SK-N-SH (cell line): ENCODE results near the gene CDX1. TPM values are rescaled to one million over a fixed set of nuclear protein-coding genes. Genes with fewer than 3 reads are reported as not detected.

Source experiments
- CTCF ChIA-PET: fragments of 300-600, 350-600 bp; formaldehyde crosslinking; extraction: SDS; loops from one replicate; lab custom pipeline; 2021; lab: Yijun Ruan, JAX
- POLR2A ChIA-PET: fragments of 350-600 bp; sonication (Branson Sonifier 250); formaldehyde crosslinking; extraction: SDS; loops from one replicate; lab custom pipeline; 2020; ENCODE audit warnings: antibody characterized with exemption, inconsistent platforms; lab: Yijun Ruan, JAX
- DNase-seq: peaks from one replicate; pipeline ENCODE4 v3.0.0; 2012
- H2AFZ ChIP-seq: fragments of 200-600 bp; sonication (generic); 2 replicates; pipeline ENCODE4 v1.8.1; 2016; ENCODE audit warnings: antibody characterized with exemption, mild to moderate bottlenecking, low read depth
- H3F3A ChIP-seq: fragments of 200-600 bp; sonication (generic); replicated peaks from 2 replicates; pipeline ENCODE3; 2016; ENCODE audit warnings: antibody characterized with exemption, mild to moderate bottlenecking; ENCODE audit not compliant: insufficient read depth
- H3K27ac ChIP-seq, 2 experiments: fragments of 200-500 bp in 1 of 2; fragments of 200-600 bp in 1 of 2; sonication (Bioruptor generic) in 1 of 2; sonication (generic), shearing (Covaris generic) in 1 of 2; 2 replicates each; pipeline versions ENCODE4 v1.5.1 to v1.6.1; 2014 to 2016; ENCODE audit warnings: low read depth in 2 of 2, inconsistent platforms in 1 of 2, low read length in 1 of 2, mild to moderate bottlenecking in 1 of 2, mixed read lengths in 1 of 2
- H3K27me3 ChIP-seq: fragments of 200-600 bp; sonication (generic), shearing (Covaris generic); 2 replicates; pipeline ENCODE4 v1.6.1; 2016; ENCODE audit warnings: mixed run types; ENCODE audit not compliant: insufficient read depth
- H3K36me3 ChIP-seq, 2 experiments: fragments of 200-500 bp in 1 of 2; fragments of 200-600 bp in 1 of 2; sonication (Bioruptor generic) in 1 of 2; sonication (generic) in 1 of 2; replicated peaks in 1 of 2; 2 replicates each; pipeline versions ENCODE3 to v1.5.1; 2014 to 2016; ENCODE audit warnings: low read length in 1 of 2, mild to moderate bottlenecking in 1 of 2; ENCODE audit not compliant: insufficient read depth in 2 of 2, control insufficient read depth in 1 of 2
- H3K4me1 ChIP-seq, 2 experiments: fragments of 200-500 bp in 1 of 2; fragments of 200-600 bp in 1 of 2; sonication (Bioruptor generic) in 1 of 2; sonication (generic), shearing (Covaris generic) in 1 of 2; 2 replicates each; pipeline versions ENCODE4 v1.5.1 to v1.6.1; 2014 to 2016; ENCODE audit warnings: low read depth in 1 of 2, low read length in 1 of 2, mixed run types in 1 of 2; ENCODE audit not compliant: insufficient read depth in 2 of 2, control insufficient read depth in 1 of 2
- H3K4me2 ChIP-seq: fragments of 200-600 bp; sonication (generic), shearing (Covaris generic); 2 replicates; pipeline ENCODE4 v1.6.1; 2017; ENCODE audit warnings: mixed run types
- H3K4me3 ChIP-seq, 2 experiments: fragments of 200-500 bp in 1 of 2; fragments of 200-600 bp in 1 of 2; sonication (Bioruptor generic) in 1 of 2; sonication (generic), shearing (Covaris generic) in 1 of 2; 2 replicates each; pipeline versions ENCODE4 v1.5.1 to v1.8.1; 2014 to 2016; ENCODE audit warnings: low read depth in 2 of 2, inconsistent platforms in 1 of 2, low read length in 1 of 2, mild to moderate bottlenecking in 1 of 2, mixed read lengths in 1 of 2, moderate library complexity in 1 of 2
- H3K79me2 ChIP-seq: fragments of 200-600 bp; sonication (generic); 2 replicates; pipeline ENCODE4 v1.8.1; 2017; ENCODE audit warnings: mild to moderate bottlenecking; ENCODE audit not compliant: insufficient read depth
- H3K9ac ChIP-seq: fragments of 200-600 bp; sonication (generic); 2 replicates; pipeline ENCODE4 v1.6.1; 2017; ENCODE audit warnings: mixed run types
- H3K9me2 ChIP-seq: fragments of 200-600 bp; sonication (generic); 2 replicates; pipeline ENCODE4 v1.6.1; 2017; ENCODE audit warnings: mixed run types
- H3K9me3 ChIP-seq: fragments of 200-600 bp; sonication (generic); 2 replicates; pipeline ENCODE4 v1.6.1; 2017; ENCODE audit warnings: mixed run types, mild to moderate bottlenecking, moderate library complexity
- H4K20me1 ChIP-seq: fragments of 200-600 bp; sonication (generic); 2 replicates; pipeline ENCODE4 v1.6.1; 2017; ENCODE audit warnings: mild to moderate bottlenecking, mixed run types; ENCODE audit not compliant: insufficient read depth
- CHD2 ChIP-seq: fragments of 150-350 bp; IDR thresholded peaks from 2 replicates; pipeline ENCODE4 v1.6.1; 2018; ENCODE audit warnings: low read length; ENCODE audit not compliant: partially characterized antibody
- ELF1 ChIP-seq: IDR thresholded peaks from 2 replicates; pipeline ENCODE4 v1.4.0; 2012
- EP300 ChIP-seq, 2 experiments: IDR thresholded peaks; 2 replicates each; pipeline versions ENCODE4 v1.4.0 to v1.6.1; 2012; ENCODE audit warnings: borderline replicate concordance in 1 of 2, low read depth in 1 of 2, low read length in 1 of 2
- FOSL2 ChIP-seq: IDR thresholded peaks from 2 replicates; pipeline ENCODE4 v1.4.0; 2012; ENCODE audit warnings: low read depth, mild to moderate bottlenecking, moderate library complexity, borderline replicate concordance
- FOXJ3 ChIP-seq: sonication (generic); formaldehyde crosslinking; IDR thresholded peaks from 2 replicates; pipeline ENCODE4 v1.5.1; 2020; ENCODE audit warnings: mild to moderate bottlenecking, missing genetic modification reagents
- MEF2A ChIP-seq: IDR thresholded peaks from 2 replicates; pipeline ENCODE4 v1.4.0; 2012; ENCODE audit warnings: low read depth, borderline replicate concordance
- NRF1 ChIP-seq: IDR thresholded peaks from 2 replicates; pipeline ENCODE4 v1.6.1; 2012; ENCODE audit warnings: low read depth, mild to moderate bottlenecking, low read length
- RAD21 ChIP-seq: IDR thresholded peaks from 2 replicates; pipeline ENCODE4 v1.6.1; 2012; ENCODE audit warnings: mild to moderate bottlenecking, low read length
- RXRA ChIP-seq: IDR thresholded peaks from 2 replicates; pipeline ENCODE4 v1.4.0; 2012; ENCODE audit warnings: low read depth, mild to moderate bottlenecking, borderline replicate concordance
- SIN3A ChIP-seq: IDR thresholded peaks from 2 replicates; pipeline ENCODE4 v1.6.1; 2012; ENCODE audit warnings: low read depth, mild to moderate bottlenecking, low read length, moderate library complexity, borderline replicate concordance
- SMC3 ChIP-seq: IDR thresholded peaks from 2 replicates; pipeline ENCODE4 v1.6.1; 2012; ENCODE audit warnings: low read depth, low read length, improper control_type of control experiment
- TCF12 ChIP-seq: IDR thresholded peaks from 2 replicates; pipeline ENCODE4 v1.4.0; 2012
- WGBS: methylation state at CpG from one replicate; pipeline ENCODE4 v1.1.6; 2017; ENCODE audit warnings: low lambda C conversion rate; 5-methylcytosine and 5-hydroxymethylcytosine counted together
- polyA plus RNA-seq, 3 experiments: library from polyadenylated mRNA; depleted of rRNA; stranded (reverse); fragments of >200 nt; gene quantifications; 2 replicates each; pipeline ENCODE4 v1.2.3, GENCODE V29; 2012
- TF ChIP-seq, protein P1 (sequence below): fragments of 150-350 bp; IDR thresholded peaks from 2 replicates; pipeline ENCODE4 v1.6.1; 2016; ENCODE audit warnings: mild to moderate bottlenecking, low read depth, low read length
- TF ChIP-seq, protein P2 (sequence below): IDR thresholded peaks from 2 replicates; pipeline ENCODE4 v1.4.0; 2012; ENCODE audit warnings: low read depth, borderline replicate concordance
- TF ChIP-seq, protein P3 (sequence below): IDR thresholded peaks from 2 replicates; pipeline ENCODE4; 2012

Gene CDX1
- polyA plus RNA-seq, 1 of the 3 experiments (the other 2 are of a cell fraction), result 0.23 TPM

DNA sequence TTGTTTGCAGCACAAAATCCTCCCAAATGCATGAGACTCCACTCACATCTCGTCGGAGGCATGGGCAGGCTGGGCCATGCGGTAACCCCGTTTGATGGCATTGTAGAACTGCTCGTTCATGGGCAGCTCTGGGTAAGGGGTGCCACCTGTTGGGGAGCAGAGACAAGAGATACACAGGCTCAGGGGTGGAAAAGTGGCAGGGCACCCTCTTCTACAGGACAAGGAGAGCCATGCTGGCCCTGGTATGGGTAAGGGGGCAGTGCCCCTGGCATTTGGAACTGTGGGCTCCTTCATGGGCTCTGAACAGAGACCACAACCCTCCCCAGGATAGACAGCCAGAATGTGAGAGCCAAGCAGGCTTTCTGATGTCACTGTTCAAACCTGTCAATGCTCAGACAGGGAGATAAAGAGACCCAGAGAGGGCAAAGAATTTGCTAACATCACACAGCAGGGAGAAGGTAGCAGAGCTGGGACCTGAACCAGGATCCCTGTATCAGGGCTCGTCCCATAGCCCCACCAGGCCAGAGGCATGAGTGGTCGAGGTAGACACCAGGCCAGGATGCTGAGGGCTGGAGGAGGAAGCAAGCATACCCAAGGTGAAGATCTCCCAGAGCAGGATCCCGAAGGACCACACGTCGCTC, 47.0 kb upstream of the CDX1 start:
- Histone ChIP-seq H3K36me3 (peaks cover 2 to 84% of the 10 kb centered on the region in 2 experiments), H3K4me2 (no peak overlapping the region), H3F3A (no peaks in the 10 kb centered on the region), H2AFZ (no peak overlapping the region), H3K4me1 (peaks cover 0 to 11% of the 10 kb centered on the region in 2 experiments; a peak in 1 of 4 replicates), H3K9ac (no peak overlapping the region), H3K9me2 (no peaks in the 10 kb centered on the region), H3K27ac (no peak overlapping the region), H4K20me1 (no peaks in the 10 kb centered on the region), H3K79me2 (no peaks in the 10 kb centered on the region), H3K4me3 (no peak overlapping the region), H3K27me3 (no peaks in the 10 kb centered on the region), H3K9me3 (no peaks in the 10 kb centered on the region)
- no peak for DNase-seq
- ChIA-PET POLR2A (no interaction called here), CTCF (interaction anchor here (0.8 to 2.0 kb wide), 4 partner anchors 8 to 99 kb away, joined by 3 to 8 read pairs (median 6); no protein-coding TSS in a partner anchor)
- 91% methylated on average over 10 of the region's 10 CpGs for WGBS
- 0 out of 2 replicates have a peak, but pooled peaks have one; percentile 6 for TF ChIP-seq RAD21
- TF ChIP-seq, protein P1, sequence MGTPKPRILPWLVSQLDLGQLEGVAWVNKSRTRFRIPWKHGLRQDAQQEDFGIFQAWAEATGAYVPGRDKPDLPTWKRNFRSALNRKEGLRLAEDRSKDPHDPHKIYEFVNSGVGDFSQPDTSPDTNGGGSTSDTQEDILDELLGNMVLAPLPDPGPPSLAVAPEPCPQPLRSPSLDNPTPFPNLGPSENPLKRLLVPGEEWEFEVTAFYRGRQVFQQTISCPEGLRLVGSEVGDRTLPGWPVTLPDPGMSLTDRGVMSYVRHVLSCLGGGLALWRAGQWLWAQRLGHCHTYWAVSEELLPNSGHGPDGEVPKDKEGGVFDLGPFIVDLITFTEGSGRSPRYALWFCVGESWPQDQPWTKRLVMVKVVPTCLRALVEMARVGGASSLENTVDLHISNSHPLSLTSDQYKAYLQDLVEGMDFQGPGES, result no peak

DNA sequence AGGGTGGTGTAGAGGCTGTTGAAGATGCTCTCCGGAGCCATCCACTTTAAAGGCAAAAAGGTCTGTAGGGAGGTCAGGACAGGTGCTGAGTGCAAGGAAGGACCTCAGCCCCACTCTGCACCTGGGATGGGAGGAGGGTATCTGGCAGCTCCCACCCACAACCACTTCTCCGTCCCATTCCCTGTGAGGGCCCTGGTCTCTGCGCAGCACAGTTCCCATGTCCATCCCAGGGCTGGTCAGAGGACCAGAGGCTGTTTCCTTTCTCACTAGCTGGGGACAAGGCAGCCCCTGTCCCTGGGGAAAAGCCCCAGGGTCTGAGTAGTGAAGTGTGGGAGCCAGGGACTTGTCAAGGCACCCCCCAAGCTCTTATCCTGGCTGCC, 46.5 kb upstream of the CDX1 start:
- H3K36me3 ChIP-seq, result peaks cover 2 to 81% of the 10 kb centered on the region in 2 experiments
- no peak overlapping the region for H3K4me2 ChIP-seq
- no peak overlapping the region for H3K9ac ChIP-seq
- H3F3A ChIP-seq, result no peaks in the 10 kb centered on the region
- no peaks in the 10 kb centered on the region for H3K27me3 ChIP-seq
- peaks cover 0 to 6% of the 10 kb centered on the region in 2 experiments; a peak in 1 of 4 replicates for H3K4me1 ChIP-seq
- H3K9me3 ChIP-seq, result no peaks in the 10 kb centered on the region
- H3K27ac ChIP-seq, result no peak overlapping the region
- DNase-seq, result no peak
- no peaks in the 10 kb centered on the region for H3K79me2 ChIP-seq
- TF ChIP-seq ELF1 (no peak), FOXJ3 (CRISPR knock-in tag) (no peak), CHD2 (no peak), TCF12 (no peak), RAD21 (no peak), FOSL2 (no peak), NRF1 (no peak), SIN3A (no peak), RXRA (no peak), EP300 (IDR thresholded peaks at IDR 0.05; ENCODE audit: borderline replicate concordance in 1 of 2, low read depth in 1 of 2, low read length in 1 of 2) (no peak), SMC3 (no peak), MEF2A (no peak)
- TF ChIP-seq, protein P2, sequence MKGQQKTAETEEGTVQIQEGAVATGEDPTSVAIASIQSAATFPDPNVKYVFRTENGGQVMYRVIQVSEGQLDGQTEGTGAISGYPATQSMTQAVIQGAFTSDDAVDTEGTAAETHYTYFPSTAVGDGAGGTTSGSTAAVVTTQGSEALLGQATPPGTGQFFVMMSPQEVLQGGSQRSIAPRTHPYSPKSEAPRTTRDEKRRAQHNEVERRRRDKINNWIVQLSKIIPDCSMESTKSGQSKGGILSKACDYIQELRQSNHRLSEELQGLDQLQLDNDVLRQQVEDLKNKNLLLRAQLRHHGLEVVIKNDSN, result no peak
- TF ChIP-seq, protein P3, sequence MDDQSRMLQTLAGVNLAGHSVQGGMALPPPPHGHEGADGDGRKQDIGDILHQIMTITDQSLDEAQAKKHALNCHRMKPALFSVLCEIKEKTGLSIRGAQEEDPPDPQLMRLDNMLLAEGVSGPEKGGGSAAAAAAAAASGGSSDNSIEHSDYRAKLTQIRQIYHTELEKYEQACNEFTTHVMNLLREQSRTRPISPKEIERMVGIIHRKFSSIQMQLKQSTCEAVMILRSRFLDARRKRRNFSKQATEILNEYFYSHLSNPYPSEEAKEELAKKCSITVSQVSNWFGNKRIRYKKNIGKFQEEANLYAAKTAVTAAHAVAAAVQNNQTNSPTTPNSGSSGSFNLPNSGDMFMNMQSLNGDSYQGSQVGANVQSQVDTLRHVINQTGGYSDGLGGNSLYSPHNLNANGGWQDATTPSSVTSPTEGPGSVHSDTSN, result no peak
- POLR2A ChIA-PET, result no interaction called here
- CTCF ChIA-PET, result interaction anchor here (1.7 to 2.0 kb wide), 3 partner anchors 7 to 98 kb away, joined by 6 to 8 read pairs (median 7); no protein-coding TSS in a partner anchor
- no peaks in the 10 kb centered on the region for H3K9me2 ChIP-seq
- H3K4me3 ChIP-seq, result no peak overlapping the region
- WGBS, result 90% methylated on average over 3 of the region's 3 CpGs
- H2AFZ ChIP-seq, result no peak overlapping the region
- no peaks in the 10 kb centered on the region for H4K20me1 ChIP-seq
